Measurements from ENCODE around the gene NRM. TPM values are rescaled to one million over a fixed set of nuclear protein-coding genes. Genes with fewer than 3 reads are reported as not detected.
A peak's percentile ranks its signal among the peaks of the same experiment; 100 is the strongest.
"Not testable (repeated sequence)": the region's sequence is repeated elsewhere in the genome, so short reads cannot be mapped to it uniquely, and the experiment has no call there.

NRM gene
- total RNA-seq, 1 donor from 2014 or later = 25.1 TPM

DNA sequence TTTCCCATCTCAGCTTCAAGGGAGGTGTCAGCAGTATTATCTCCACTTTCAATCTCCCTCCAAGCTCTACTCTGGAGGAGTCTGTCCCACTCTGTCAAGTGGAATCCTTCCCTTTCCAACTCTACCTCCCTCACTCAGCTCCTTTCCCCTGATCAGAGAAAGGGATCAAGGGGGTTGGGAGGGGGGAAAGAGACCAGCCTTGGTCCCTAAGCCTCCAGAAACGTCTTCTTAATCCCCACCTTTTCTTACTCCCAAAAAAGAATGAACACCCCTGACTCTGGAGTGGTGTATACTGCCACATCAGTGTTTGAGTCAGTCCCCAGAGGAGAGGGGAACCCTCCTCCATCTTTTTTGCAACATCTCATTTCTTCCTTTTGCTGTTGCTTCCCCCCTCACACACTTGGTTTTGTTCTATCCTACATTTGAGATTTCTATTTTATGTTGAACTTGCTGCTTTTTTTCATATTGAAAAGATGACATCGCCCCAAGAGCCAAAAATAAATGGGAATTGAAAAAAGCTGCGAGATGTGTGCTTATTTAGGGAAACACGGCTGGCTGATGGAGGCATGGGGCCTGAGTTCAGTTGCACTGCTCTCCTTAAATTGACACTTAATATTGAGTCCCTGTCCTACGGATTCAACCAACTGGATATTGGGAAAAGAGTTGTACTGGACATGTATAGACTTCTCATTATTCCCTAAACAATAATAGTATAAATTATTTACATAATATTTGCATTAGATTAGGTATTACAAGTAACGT, 34.3 kb upstream of the NRM start:
- intact Hi-C loops (cut with DNase I) = loop anchor here (5.0 to 10.0 kb wide), 2 partner anchors 152 to 240 kb away; partner anchors contain the start of gene HLA-E
- TF ChIP-seq CTCF (IDR thresholded peaks at IDR 0.05) = no peak
- Histone ChIP-seq H3K4me3 (no peak overlapping the region), H3K4me1 (peaks cover 0 to 33% of the 10 kb centered on the region in 2 donors), H3K27ac (peak overlapping the region; percentile 46 to 50), H3K27me3 (no peaks in the 10 kb centered on the region), H3K9me3 (no peaks in the 10 kb centered on the region), H3K36me3 (peaks cover 51 to 76% of the 10 kb centered on the region in 2 donors)
- no peak for DNase-seq (ENCODE audit: low spot score in 2 of 2)

DNA sequence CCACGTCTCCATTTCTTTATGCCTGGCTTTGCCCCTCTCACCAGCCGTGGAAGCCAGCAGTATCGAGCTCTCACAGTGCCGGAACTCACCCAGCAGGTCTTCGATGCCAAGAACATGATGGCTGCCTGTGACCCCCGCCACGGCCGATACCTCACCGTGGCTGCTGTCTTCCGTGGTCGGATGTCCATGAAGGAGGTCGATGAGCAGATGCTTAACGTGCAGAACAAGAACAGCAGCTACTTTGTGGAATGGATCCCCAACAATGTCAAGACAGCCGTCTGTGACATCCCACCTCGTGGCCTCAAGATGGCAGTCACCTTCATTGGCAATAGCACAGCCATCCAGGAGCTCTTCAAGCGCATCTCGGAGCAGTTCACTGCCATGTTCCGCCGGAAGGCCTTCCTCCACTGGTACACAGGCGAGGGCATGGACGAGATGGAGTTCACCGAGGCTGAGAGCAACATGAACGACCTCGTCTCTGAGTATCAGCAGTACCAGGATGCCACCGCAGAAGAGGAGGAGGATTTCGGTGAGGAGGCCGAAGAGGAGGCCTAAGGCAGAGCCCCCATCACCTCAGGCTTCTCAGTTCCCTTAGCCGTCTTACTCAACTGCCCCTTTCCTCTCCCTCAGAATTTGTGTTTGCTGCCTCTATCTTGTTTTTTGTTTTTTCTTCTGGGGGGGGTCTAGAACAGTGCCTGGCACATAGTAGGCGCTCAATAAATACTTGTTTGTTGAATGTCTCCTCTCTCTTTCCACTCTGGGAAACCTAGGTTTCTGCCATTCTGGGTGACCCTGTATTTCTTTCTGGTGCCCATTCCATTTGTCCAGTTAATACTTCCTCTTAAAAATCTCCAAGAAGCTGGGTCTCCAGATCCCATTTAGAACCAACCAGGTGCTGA, 33.3 kb upstream of the NRM start:
- H3K9me3 ChIP-seq; H3K4me3 ChIP-seq; DNase-seq (ENCODE audit: low spot score in 2 of 2); H3K27me3 ChIP-seq: not testable (repeated sequence)
- H3K27ac ChIP-seq = peak overlapping the region; percentile 46 to 50
- intact Hi-C loops (cut with DNase I) = loop anchor here (5.0 to 10.0 kb wide), 2 partner anchors 153 to 239 kb away; partner anchors contain the start of gene HLA-E
- peaks cover 0 to 38% of the 10 kb centered on the region in 2 donors for H3K4me1 ChIP-seq
- H3K36me3 ChIP-seq = peaks cover 43 to 66% of the 10 kb centered on the region in 2 donors

DNA sequence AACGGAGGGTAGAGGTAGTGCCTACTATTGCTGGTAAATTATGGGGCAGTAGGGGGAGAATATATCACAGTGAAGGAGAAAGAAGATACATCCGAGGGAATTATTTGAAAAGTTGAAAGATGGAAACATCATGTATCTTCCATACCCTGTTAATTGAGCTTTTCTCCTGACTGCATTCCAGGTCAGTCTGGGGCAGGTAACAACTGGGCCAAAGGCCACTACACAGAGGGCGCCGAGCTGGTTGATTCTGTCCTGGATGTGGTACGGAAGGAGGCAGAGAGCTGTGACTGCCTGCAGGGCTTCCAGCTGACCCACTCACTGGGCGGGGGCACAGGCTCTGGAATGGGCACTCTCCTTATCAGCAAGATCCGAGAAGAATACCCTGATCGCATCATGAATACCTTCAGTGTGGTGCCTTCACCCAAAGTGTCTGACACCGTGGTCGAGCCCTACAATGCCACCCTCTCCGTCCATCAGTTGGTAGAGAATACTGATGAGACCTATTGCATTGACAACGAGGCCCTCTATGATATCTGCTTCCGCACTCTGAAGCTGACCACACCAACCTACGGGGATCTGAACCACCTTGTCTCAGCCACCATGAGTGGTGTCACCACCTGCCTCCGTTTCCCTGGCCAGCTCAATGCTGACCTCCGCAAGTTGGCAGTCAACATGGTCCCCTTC, 32.5 kb upstream of the NRM start:
- not testable (repeated sequence) for H3K9me3 ChIP-seq; H3K27me3 ChIP-seq; H3K4me3 ChIP-seq; DNase-seq (ENCODE audit: low spot score in 2 of 2)
- Histone ChIP-seq H3K36me3 (peaks cover 36 to 58% of the 10 kb centered on the region in 2 donors), H3K4me1 (peaks cover 0 to 43% of the 10 kb centered on the region in 2 donors), H3K27ac (peak overlapping the region; percentile 46 to 50)
- intact Hi-C loops (cut with DNase I) = loop anchor here (5.0 to 10.0 kb wide), 2 partner anchors 154 to 238 kb away; partner anchors contain the start of gene HLA-E

GRCh38 chr6:30722280-30723112, 31.7 kb upstream of the NRM start:
- DNase-seq (ENCODE audit: low spot score in 2 of 2) = peak in 1 of 2 donors; percentile 93
- Histone ChIP-seq H3K4me1 (peaks cover 0 to 49% of the 10 kb centered on the region in 2 donors), H3K36me3 (peaks cover 29 to 50% of the 10 kb centered on the region in 2 donors), H3K27ac (peak overlapping the region; percentile 83 to 87), H3K9me3 (no peaks in the 10 kb centered on the region), H3K27me3 (no peaks in the 10 kb centered on the region), H3K4me3 (peak overlapping the region; percentile 73 to 89)
- intact Hi-C loops (cut with DNase I) = loop anchor here (1.0 to 10.0 kb wide), 3 partner anchors 43 to 238 kb away; partner anchors contain the start of gene HLA-E
- peak; percentile 94 to 95 (median 94) for TF ChIP-seq CTCF (IDR thresholded peaks at IDR 0.05)

- Histone ChIP-seq H3K4me3 (peak overlapping the region; percentile 73 to 89), H3K4me1 (peaks cover 0 to 49% of the 10 kb centered on the region in 2 donors), H3K27ac (peak overlapping the region; percentile 83 to 87), H3K36me3 (peaks cover 25 to 45% of the 10 kb centered on the region in 2 donors)
- DNase-seq (ENCODE audit: low spot score in 2 of 2) = peak in 1 of 2 donors; percentile 81
- not testable (repeated sequence) for H3K9me3 ChIP-seq, H3K27me3 ChIP-seq
- intact Hi-C loops (cut with DNase I) = loop anchor here (1.0 to 10.0 kb wide), 3 partner anchors 43 to 237 kb away; partner anchors contain the start of gene HLA-E
These were observed 31.2 kb upstream of the NRM start for GRCh38 chr6:30722025-30722279.

GRCh38 chr6:30721198-30722024, 30.6 kb upstream of the NRM start:
- H3K9me3 ChIP-seq = no peaks in the 10 kb centered on the region
- H3K4me3 ChIP-seq = peak overlapping the region; percentile 73 to 89
- H3K36me3 ChIP-seq = peaks cover 25 to 39% of the 10 kb centered on the region in 2 donors
- H3K27me3 ChIP-seq = no peaks in the 10 kb centered on the region
- intact Hi-C loops (cut with DNase I) = loop anchor here (1.0 to 10.0 kb wide), 7 partner anchors 21 to 237 kb away; partner anchors contain the start of genes FLOT1, HLA-E, MRPS18B and PPP1R10
- TF ChIP-seq CTCF (IDR thresholded peaks at IDR 0.05) = peak; percentile 9 to 58 (median 23)
- DNase-seq (ENCODE audit: low spot score in 2 of 2) = peak; percentile 32 to 95
- peak overlapping the region; percentile 87 to 96 for H3K27ac ChIP-seq
- H3K4me1 ChIP-seq = peaks cover 0 to 53% of the 10 kb centered on the region in 2 donors
